HK-2 (cell line): ENCODE data around the gene CHRNA5.

Source experiments
- DNase-seq: peaks from one replicate; pipeline ENCODE4 v3.0.0-alpha.2; 2018; ENCODE audit not compliant: unreplicated experiment

Gene CHRNA5

GRCh38 chr15:78640527-78641101 lies 75.3 kb downstream of the CHRNA5 start:
- DNase-seq, result peak; percentile 9

- DNase-seq, result peak; percentile 41
Measured at GRCh38 chr15:78641102-78641748, 75.9 kb downstream of the CHRNA5 start, which contains the start of gene CHRNB4. TSS of gene CHRNB4 (minus strand) at chr15:78641210. CDS start at chr15:78641133, 77 bp downstream.

- no peak for DNase-seq
Measured at GRCh38 chr15:78641749-78642275, 76.5 kb downstream of the CHRNA5 start.

- DNase-seq, result no peak
Measured at GRCh38 chr15:78642331-78642730, 77.0 kb downstream of the CHRNA5 start.
